ENCODE results near the gene RGMA.
A peak's percentile ranks its signal among the peaks of the same experiment; 100 is the strongest.
"Not testable (repeated sequence)": the region's sequence is repeated elsewhere in the genome, so short reads cannot be mapped to it uniquely, and the experiment has no call there.

Gene RGMA

DNA sequence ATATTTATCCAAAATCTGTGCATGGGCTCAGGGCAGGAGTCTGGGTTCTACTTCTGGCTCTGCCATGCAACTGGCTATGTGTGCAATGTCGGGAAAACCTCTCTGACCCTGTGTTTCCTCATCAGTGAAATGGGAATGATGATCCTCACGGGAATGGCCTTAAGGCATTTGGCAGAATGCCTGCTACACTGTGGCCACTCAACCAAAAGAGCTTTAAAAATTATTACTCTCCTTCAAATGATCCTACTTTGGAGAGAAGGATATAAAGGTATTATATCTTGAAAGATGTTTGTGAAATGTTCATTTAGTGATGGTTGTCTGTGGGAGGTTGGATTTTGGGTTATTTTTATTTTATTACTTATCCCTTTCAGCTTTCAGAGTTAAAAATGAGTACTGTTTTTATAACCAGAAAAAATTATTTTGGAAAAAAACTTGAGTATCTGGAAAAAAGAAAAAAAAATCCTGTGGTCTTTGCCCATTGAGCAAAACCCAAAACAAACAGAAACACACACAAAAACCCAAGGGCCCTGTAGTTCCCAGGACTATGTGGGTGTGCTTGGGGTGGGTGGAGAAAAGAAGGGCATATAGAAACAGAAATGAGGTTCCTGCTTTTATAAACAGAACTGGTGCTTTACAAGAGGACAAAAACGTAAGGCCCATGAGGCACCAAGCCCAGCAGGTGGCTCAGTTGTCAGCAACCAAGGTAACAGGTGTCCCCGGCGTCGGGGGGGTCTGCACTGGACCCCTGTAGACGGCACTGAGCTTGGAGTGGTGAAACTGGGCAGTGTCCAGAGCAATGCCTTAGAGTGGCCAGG is 22.0 kb downstream of the RGMA start:
- DNase-seq (ENCODE audit: low spot score): peak; percentile 36

DNA sequence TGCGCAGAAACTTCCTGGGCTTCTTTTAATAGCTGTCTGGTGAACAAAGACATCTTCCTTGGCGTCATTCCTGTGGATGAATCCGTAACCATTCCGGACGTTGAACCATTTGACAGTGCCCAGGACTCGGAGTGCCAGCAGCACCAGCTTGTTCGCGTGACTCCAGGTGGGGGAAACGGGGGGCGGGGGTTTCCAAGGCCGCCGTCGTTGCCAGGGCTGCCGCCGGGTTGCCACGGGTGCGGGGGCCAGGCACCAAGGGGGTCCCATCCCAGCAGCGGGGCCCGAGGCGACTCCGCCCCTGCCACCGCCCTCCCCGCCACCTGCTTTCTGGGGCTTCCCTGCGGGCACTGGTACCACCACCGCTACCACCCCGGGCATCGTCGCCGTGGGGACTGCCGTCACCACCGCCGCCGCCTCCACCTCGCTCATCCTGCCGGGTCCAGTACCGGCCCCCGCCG is 22.8 kb downstream of the RGMA start:
- no peak for DNase-seq (ENCODE audit: low spot score)

DNA sequence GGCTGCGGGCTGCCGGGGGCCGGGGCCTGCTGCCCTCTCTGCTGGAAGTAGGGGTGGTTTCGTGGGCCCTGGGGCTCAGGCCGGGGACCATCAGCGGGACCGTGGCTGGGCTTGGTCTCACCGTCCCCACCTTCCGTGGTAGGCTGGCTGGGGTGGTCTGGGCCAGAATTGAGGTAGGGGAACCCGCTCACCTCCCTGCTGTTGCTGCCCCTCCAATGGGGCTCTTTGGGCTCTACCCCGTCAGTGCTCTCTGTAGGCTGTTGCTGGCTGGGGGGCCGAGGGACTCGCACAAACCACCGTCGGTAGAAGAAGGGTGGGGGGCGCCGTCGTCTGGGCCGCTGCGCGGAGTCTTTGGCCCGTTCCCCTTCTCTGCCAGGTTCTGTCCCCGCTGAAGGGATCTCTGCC is 23.4 kb downstream of the RGMA start:
- DNase-seq (ENCODE audit: low spot score): no peak

DNA sequence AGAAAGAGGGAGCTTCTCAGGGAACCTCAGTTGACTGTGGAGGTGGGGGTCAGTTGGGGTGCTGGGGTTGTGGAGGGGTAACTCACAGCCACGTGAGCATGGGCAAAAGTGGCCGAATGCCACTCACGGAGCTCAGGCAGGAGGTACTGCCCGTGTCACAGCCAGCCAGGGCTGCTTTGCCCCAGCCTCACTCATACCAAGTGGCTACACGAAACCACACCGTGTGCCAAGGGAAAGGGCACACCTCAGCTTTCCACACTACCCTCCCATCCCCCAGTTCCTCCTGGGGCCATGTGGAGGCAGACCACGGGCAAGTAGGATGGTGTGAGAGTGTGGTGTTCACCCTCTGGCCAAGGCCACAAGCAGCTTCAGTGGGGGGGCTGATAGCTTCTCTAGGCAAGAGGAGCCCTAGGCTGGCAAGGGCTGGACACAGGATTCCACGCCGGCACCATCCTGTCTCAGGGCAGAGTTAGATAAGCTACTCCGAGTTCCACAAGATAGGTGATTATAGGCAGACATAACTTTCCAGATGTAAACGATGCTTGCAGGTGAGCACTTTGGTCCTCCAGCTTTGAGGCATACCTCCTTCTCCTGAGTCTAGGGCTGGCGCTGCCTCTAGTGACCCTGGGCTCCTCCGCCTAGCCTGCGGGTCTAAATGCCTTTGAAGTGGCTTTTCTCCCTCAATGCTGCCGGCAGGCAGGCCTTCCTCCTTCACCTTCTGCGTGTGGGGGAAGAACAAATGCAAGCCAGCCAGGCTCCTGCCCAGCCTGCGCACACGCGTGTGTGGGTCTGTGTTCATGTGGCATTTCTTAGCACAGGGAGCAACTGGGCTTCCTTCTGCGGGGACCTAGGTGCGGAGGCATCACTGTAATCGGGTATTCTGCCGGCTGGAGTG is 25.0 kb downstream of the RGMA start:
- no peak for DNase-seq (ENCODE audit: low spot score)

DNA sequence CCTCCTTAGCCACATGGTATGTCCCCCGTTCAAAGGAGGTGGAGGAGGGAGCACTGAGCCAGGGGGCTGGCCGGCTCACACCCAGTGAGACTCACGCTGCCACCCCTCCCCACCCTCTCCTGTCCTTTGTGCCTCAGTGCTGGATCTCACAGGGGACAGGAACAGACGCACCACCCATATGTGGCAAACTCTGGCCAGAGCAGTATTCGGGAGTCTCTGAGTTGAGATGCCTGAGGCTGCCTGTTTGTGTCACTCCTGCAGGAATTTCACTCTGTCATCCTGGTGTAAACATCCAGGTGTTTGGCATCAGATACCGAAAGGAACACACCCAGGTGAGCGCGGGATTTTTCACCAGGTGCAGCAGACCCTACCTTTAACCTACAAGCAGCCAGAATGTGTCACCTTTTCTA is 25.7 kb downstream of the RGMA start:
- peak; percentile 53 for DNase-seq (ENCODE audit: low spot score)

DNA sequence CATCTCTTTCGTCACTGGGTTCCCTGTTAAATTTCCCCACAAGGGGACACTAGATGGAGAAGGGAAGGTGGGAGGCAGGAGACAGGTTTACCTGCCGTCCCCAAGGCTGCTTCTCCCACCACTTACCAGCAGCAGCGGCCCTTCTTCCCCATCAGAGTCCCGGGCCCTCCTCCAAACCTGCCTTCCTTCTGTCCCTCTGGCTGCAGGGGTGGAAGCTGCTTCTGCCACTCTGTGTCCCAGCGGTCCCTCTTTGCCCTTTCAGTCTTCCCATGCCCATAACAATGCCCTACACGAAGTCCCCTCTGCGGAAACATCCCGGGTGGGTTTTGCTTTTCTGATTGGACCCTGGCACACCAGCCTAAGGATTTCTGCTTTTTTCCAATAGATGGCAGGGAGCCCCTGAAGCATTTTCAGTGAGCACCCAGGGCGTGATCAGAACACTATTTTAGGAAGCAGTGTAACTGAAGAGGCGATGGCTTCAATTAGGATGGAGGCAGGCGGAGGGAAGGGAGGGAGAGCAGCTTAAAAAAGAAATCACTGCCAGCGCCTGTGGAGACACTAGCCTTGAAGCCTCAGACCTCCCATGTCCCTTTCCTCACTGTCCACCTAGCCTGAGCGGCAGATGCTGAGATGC is 26.3 kb downstream of the RGMA start:
- not testable (repeated sequence) for DNase-seq (ENCODE audit: low spot score)

DNA sequence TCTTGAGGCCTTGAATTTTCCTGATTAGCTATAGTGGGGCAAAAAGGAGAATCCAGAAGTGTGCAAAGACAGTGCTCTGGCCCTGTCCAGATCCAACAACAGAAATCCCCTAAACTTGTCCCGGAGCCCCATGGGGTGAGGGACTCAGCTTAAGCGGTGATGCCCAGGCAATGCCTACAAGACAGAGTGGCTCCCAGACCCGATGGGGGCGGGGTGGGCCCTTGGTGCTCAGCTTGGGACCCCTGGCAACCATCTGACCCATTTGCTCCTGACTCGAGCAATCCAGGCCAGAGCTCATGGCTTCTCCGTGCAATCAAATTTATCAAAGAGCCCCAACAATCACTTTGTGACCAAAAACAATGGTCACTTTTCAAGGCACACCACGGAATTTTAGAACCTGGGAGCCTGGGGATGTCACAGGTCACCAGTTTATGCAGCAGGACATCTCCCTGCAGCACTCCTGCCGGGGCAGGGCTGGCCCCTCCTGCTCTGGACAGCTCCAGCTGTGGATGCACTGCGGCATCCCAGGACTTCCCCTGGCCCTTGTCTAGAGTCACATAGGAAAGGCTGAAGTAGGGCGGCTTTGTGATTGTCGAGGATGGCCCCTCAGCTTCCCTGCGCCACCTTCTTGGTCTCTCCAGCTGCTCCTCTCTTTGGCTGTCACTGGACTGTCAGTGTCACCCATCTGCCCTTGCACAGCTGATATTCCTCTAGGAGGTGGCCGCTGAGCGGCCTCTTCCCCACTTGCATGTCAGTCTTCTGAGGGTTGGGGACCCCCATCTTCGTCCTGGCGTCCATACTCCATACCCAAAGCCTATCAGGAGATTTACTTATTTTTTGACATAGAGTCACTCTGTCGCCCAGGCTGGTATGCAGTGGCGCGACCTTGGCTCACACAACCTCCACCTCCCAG is 28.4 kb downstream of the RGMA start:
- DNase-seq (ENCODE audit: low spot score): no peak

DNA sequence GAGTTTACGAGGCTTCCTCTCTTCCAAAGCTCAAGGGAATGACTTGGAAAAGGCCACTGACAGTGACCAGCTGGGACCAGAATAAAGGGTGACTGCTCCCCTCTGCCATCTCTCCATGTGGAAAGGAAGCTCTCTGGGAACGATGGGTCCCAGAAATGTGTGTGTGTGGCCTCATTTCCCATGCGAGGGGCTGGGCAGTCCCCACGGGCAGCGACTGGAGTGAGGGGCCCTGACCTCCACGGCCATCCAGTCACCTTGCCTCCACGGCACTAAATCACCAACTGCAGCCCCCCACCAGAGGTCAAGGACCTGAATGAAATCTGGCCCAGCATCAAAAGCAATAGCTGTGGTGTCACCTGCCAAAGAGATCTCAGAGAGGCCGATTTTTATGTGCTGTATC is 29.6 kb downstream of the RGMA start:
- DNase-seq (ENCODE audit: low spot score): no peak

DNA sequence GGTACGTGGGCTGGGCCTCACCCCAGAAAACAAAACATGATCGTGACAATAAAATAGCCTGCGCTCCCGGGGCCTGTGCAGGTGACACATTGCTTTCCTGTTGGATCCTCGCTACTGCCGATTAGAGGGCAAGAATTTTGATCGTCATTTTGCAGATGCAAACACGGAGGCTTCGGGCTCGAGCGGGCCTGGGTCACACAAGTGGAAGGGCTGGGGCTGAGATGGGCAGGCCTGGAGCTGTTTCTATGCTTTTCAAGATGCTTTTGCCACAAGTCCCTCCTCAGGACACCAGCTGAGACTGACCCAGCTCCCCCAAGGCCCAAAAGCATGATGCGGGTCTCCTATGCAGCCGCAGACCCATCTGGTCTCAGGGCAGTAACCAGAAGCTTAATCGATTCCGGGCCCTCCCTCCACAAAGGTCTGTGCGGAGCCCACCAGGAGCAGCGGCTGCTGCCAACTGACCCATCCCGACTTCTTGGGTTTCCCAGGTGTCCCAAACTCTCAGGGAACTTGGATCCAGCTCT is 30.0 kb downstream of the RGMA start:
- no peak for DNase-seq (ENCODE audit: low spot score)

DNA sequence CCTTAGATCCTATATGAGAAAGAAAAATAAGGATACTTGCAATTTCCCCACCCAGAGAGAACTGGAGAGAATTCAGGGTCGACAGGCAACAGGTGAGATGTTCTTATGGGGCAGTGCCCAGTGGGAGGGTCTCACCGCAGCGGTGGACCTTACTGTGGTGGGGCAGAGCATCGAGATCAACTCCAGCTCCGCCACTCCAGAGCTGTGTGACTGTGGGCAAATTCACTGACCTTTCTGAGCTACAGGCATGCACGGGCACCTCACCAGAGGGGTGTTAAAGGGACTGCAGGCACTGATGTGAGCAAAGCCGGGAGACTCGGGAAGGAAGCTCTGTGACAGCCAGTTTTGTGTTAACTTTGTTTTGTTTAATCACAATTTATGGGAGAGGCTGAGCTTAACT is 30.9 kb downstream of the RGMA start:
- no peak for DNase-seq (ENCODE audit: low spot score)

DNA sequence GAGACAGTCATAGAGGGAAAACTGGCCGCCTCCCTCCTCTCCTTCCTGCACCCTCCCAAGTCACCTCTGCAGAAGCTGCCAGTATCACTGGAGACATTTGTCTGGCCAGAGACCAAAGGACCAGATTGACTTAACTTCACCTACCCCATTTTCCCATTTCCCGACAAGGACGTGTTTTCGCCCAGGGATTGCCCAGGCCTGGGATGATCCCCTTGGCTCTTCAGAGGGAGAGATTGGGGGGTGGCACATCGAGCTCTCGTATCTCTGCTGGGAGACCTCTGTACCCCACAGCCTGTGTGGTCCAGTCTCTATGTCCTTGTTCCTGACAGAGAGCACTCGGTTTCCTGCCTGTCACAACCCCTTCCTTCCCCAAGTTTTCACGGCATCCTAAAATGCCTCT is 31.4 kb downstream of the RGMA start:
- DNase-seq (ENCODE audit: low spot score): no peak

DNA sequence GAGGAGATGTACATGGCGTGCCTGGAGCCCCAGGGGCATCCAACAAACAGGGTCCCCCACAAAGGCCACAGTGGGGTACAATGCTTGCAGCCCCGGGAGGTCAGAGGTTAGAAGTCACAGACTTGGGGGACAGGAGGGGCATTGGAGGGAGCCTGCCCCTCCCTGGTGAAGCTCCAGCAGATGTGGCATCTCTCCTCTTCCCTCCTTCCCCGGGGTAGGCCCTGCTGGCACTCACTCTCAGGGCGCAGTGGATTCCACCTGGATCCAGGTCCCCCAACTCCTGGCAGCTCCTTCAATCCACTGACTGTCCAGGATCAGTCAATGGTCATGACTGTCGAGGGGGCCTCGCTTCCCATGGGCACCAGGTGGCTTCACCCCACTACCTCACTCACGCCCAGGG is 32.2 kb downstream of the RGMA start:
- no peak for DNase-seq (ENCODE audit: low spot score)

DNA sequence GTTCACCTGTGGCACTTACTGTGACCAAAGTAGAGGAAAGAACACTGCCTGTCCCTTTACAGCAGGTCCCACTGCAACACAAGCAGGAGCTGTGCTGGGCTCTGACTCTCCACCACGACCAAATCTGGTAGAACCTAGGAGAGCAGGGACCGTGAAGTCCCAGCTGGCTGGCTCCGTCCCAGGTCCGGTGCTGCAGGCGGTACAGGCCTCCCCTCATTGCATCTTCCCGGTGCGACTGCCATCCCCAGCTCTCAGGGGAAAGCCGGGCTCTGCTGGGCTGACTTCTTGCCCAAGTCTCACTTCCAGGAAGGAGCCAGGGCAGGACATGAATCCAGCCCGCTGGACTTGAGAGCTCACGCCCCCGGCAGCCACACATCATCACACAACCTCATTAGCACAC is 33.8 kb downstream of the RGMA start:
- no peak for DNase-seq (ENCODE audit: low spot score)

DNA sequence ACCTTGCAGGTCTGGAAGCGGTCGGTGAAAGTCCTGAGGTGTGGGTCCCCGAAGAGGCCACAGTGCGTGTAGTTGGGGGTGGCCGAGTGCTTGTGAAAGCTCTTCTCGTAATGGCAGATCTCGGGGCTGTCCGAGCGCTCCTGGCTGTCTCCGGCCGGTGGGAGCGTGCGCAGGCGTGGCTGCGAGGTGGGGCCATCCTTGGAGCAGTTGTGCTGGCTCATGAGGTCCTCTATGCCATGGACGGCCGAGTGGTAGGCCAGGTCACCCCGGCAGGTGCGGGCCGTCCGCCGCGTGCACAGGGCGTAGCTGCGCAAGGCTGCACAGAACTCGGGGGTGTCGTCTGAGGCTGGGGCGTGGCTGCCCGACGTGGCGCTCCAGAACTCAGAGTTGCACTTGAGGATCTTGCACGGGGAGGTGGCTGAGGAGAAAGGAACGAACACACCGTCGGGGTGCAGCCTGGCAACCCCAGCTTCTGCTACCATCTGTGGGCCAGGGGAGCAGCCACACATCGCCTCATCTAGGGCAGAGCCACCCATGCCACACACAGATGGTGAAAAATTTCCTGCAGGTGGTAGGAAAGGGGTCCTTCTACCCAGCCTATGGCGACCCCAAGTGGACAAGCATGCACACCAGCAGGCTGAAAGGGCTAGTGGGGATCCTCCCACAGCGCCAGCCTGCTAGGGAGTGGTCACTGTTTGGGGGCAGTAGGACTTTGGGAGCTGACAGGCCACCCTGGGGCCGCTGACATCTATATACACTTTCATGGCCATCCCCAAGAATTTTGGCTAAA is 36.7 kb downstream of the RGMA start:
- DNase-seq (ENCODE audit: low spot score): no peak

DNA sequence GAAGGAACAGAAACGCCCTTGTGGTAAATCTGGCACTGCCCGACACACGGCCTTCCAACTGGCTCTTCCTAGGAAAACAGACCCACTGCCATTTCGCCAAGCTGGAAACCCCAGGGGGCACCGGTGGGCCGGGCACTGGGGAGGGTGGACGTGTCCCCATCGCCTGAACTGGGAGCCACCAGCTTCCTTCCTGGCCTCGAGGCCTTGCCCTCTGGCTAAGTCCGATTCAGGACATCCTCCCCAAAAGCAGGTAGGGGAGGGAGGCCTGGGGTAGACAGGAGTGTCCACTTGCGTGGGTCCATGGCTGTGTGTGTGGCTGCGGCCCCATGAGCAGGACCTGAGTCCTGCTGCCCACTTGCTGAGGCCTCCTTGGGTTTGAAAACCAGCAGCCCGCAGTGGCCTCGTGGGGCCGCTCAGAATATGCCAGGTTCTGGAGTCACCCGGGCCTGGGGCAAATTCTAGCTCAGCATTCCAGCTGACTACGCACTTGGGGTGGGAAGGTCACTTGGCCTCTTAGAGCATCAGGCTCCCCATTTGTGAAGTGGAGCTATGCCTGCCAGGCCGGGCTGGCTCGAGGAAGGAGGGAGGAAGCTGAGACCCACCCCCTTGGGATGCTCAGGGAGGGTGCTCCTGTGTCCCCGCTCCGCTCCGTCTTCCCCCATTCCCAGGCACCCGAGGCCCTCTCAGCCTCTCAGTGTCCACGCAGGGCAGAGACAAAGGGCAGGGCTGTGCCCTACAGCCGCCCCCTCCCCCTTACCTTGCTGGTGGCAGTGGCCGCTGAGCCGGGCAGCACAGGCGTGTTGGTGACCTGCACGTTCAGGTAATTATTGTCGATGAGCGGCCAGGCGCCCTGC is 37.5 kb downstream of the RGMA start:
- DNase-seq (ENCODE audit: low spot score): no peak

DNA sequence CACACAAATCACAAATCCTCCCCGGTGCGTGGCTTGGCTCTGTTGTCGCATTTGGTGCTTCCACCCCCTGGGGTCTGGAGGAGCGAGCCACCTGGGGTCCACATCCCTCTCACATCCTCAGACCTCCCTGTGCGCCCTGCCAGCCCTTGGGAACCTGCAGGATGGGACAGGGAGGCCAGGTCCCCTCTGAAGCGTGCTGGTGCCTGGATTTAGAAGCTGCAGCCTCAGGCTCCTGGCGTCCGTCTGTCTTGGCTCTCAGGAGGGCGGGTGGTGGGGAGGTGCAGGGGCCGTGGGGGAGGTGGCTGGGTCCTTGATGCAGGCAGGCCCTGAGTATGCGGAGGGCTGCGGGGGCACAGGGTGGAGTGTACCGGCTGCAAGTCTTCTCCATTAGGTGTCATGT is 38.4 kb downstream of the RGMA start:
- no peak for DNase-seq (ENCODE audit: low spot score)

DNA sequence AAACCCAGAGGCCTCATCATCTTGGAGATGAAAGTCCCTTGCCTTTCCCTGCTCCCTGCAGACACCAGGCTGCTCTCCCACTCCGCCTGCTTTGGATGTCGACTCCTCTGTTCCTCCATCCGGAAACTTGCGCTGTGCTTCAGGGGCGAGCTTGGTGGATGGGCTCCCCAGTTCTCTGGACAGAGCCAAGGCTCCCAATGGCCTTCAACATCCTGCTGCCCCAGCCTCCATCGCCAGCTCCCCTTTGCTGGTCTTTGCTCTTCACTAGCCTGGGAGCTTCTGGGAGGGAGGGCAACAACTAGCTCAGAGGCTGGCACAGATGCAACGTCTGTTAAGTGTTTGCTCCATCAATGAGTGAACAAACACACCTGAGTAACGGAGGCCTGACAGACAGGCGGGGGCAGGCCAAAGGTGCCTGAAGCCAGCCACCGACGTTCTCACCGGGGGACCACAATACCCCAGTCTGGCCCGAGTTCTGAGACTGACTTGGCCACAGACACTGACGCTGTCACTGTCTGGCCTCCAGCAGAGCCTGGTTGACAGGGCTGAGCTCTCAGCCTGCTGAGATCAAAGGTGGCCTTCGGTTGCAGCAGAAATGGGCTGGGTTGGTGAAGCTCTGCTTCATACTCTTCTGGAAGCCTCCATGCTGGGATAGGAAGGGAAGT is 39.0 kb downstream of the RGMA start:
- no peak for DNase-seq (ENCODE audit: low spot score)

DNA sequence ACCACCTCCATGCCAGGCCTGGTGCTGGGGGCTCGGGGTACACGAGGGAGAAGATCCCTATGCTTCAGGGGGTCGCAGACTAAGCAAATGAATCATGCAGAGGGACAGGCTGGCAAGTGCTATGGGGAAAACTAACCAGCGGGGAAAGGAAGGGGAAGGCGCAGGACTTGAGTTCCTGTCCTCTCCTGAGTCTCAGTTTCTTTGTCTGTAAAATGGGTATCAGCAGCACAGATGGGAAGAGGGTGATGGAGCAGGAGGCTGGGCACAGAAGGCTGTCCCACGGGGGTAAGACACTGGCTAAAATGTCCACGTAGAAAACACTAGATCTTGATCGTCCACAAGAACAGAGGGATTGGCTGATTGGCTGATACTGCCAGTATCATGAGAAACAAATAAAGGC is 39.8 kb downstream of the RGMA start:
- DNase-seq (ENCODE audit: low spot score): no peak

DNA sequence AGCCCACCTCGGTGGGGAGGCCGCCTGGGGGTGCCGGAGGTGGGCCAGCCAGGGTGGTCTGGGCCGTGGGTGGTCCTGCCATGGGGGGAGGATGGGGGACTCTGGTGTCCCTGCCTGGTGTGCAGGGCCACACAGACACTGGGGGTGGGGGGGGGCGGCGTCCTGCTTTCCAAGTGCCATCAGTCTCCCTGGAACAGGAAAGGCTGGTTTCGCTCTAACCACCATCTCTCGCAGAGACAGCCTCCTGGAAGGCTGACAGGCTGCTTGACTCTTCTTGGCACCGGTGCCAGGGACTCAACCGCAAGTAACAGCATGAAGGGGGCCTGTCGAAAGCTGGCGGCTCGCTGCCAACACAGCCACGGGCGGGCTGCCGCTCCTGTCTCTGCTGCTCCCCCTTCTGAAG is 40.3 kb downstream of the RGMA start:
- DNase-seq (ENCODE audit: low spot score): no peak
